ENCODE data around the gene ALDH3B1.

ALDH3B1 gene

GRCh38 chr11:68039526-68040086, 29.5 kb downstream of the ALDH3B1 start:
- no peak for DNase-seq (ENCODE audit: low read depth)
- H3K4me3 ChIP-seq (ENCODE audit: low read length): peak overlapping the region; percentile 81
- TF ChIP-seq CTCF (conservative IDR thresholded peaks at IDR 0.05; ENCODE audit: low read length): no peak

GRCh38 chr11:68040101-68040956, 30.2 kb downstream of the ALDH3B1 start:
- DNase-seq (ENCODE audit: low read depth): peak; percentile 71
- no peak for TF ChIP-seq CTCF (conservative IDR thresholded peaks at IDR 0.05; ENCODE audit: low read length)
- peak overlapping the region; percentile 81 for H3K4me3 ChIP-seq (ENCODE audit: low read length)

- TF ChIP-seq CTCF (conservative IDR thresholded peaks at IDR 0.05; ENCODE audit: low read length): no peak
- H3K4me3 ChIP-seq (ENCODE audit: low read length): peak overlapping the region; percentile 81
- no peak for DNase-seq (ENCODE audit: low read depth)
Measured at GRCh38 chr11:68040957-68041591, 30.9 kb downstream of the ALDH3B1 start.

GRCh38 chr11:68041617-68042218, 31.6 kb downstream of the ALDH3B1 start:
- H3K4me3 ChIP-seq (ENCODE audit: low read length): no peak overlapping the region

GRCh38 chr11:68042219-68043028, 32.3 kb downstream of the ALDH3B1 start:
- DNase-seq (ENCODE audit: low read depth): no peak
- no peak overlapping the region for H3K4me3 ChIP-seq (ENCODE audit: low read length)

More at GRCh38 chr11:68041617-68042218, 31.6 kb downstream of the ALDH3B1 start:
- no peak for TF ChIP-seq CTCF (conservative IDR thresholded peaks at IDR 0.05; ENCODE audit: low read length)
- DNase-seq (ENCODE audit: low read depth): no peak

More at GRCh38 chr11:68042219-68043028, 32.3 kb downstream of the ALDH3B1 start:
- no peak for TF ChIP-seq CTCF (conservative IDR thresholded peaks at IDR 0.05; ENCODE audit: low read length)

Data from AG10803 (cell line).